Epithelial cell of proximal tubule (primary cell): Measurements from ENCODE around the gene RETREG1. TPM values are rescaled to one million over a fixed set of nuclear protein-coding genes. Genes with fewer than 3 reads are reported as not detected.
A peak's percentile ranks its signal among the peaks of the same experiment; 100 is the strongest.

Experiments used
- DNase-seq: peaks from one replicate; pipeline ENCODE4 v3.0.0-alpha.2; 2011; ENCODE audit warnings: low read depth
- H3K4me3 ChIP-seq: 2 replicates; pipeline ENCODE4 v1.5.1; 2011; ENCODE audit warnings: low read depth, mild to moderate bottlenecking, low read length
- total RNA-seq: library from RNA; depleted of rRNA; stranded (reverse); fragments of >200 nt; gene quantifications from 2 replicates; pipeline ENCODE4 v1.2.3, GENCODE V29; 2015
- TF ChIP-seq, protein P1 (sequence below): conservative IDR thresholded peaks from 2 replicates; pipeline ENCODE4 v1.5.1; 2012; ENCODE audit warnings: low read depth, mild to moderate bottlenecking, low read length

The RETREG1 gene
- total RNA-seq, 1 donor from 2014 or later: 17.5 TPM

DNA sequence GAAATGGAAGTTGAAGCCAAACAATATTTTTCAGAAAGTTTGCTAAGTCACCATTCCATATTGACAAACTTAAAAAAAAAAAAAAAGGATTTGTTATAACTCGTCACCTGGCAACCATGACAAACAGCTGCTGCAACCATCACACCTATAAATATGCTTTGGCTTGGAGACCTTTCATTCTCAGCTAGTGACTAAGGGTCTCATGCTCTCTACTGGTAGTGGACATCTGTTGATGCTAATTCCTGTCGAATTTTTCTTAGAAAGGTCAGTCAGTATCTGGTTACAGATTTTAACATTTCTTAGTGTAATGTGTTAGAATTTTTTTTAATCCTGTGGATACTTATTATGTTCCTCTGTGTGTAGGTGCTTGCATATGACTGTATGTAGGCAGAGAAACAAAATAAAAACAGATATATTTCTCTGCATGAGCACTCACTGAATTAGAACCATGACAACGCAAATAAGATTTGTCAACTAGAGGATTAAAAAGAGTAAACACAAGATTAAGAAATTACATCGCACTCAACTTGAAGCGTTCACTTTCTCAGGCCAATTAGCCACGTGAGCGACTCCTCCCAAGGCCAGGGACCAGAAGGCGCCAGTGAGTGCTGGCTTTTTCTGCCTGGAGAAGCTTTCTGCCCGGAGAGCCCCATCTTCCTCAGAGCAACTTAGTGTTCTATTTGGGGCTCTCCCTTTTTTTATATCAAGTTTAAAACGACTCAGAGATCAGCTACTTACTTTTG, 124.2 kb downstream of the RETREG1 start:
- TF ChIP-seq, protein P1, sequence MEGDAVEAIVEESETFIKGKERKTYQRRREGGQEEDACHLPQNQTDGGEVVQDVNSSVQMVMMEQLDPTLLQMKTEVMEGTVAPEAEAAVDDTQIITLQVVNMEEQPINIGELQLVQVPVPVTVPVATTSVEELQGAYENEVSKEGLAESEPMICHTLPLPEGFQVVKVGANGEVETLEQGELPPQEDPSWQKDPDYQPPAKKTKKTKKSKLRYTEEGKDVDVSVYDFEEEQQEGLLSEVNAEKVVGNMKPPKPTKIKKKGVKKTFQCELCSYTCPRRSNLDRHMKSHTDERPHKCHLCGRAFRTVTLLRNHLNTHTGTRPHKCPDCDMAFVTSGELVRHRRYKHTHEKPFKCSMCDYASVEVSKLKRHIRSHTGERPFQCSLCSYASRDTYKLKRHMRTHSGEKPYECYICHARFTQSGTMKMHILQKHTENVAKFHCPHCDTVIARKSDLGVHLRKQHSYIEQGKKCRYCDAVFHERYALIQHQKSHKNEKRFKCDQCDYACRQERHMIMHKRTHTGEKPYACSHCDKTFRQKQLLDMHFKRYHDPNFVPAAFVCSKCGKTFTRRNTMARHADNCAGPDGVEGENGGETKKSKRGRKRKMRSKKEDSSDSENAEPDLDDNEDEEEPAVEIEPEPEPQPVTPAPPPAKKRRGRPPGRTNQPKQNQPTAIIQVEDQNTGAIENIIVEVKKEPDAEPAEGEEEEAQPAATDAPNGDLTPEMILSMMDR: peak; percentile 2
- no peak overlapping the region for H3K4me3 ChIP-seq
- DNase-seq: peak; percentile 83

DNA sequence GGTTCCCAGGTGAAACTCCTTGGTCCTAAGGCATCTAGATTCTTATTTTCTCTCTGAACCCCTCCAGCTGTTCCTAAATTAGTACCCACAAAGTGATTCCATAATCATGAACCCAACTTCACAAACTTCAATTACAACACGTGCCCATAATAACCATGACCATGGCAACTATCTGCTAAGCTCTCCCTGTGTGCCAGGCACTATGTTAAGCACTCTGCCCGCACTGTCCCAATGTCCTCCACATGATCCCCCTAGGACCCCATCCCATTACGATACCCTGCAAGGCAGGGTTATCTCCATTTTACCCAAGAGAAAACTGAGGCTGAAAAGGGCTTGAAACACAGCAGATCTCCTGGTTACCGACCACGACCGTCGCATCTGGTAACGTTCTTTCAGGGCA, 125.9 kb downstream of the RETREG1 start:
- DNase-seq: no peak
- no peak overlapping the region for H3K4me3 ChIP-seq
- TF ChIP-seq, protein P1: no peak

DNA sequence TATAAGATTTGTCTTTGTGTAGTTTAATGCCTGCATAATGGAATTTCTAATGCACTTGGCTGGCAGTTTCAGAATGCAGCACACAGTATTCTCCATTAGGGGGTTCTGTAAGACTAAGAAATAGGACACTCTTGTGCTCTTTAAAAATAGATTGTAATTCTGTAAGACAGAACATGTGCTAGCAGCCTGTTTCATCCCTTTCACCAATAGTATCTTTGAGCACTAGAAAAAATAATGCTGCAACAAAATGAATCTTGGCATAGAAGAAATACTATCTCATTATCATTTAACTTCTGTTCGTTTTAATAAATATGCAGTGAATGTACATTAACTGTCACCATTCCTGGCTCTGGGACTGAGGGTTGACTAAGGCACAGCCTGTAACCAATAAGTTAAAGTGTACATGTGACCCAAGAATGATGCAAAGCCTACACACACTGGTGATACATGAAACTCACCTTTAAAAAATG, 127.4 kb downstream of the RETREG1 start:
- H3K4me3 ChIP-seq: no peak overlapping the region
- TF ChIP-seq, protein P1: peak; percentile 68
- DNase-seq: no peak

DNA sequence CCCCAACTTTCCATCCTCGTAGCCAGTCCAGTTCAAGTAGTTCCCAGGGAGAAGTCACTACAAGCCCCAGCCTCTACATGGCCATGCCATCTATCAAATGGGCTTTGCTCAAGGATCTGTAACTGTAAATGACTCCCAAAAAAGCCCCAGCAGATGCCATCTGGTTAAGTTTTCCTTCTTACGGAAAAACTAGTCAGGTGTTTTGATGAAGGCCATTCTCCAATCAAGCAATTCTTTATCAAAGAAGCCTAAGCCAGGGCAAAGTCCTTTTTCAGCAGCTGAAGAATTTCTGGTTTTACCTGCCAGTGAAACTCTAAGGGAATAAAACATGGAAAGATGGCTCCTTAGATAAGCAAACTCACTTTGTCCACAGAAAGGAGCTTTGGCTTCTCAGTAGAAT, 129.3 kb downstream of the RETREG1 start:
- DNase-seq: no peak
- TF ChIP-seq, protein P1: no peak
- H3K4me3 ChIP-seq: no peak overlapping the region

DNA sequence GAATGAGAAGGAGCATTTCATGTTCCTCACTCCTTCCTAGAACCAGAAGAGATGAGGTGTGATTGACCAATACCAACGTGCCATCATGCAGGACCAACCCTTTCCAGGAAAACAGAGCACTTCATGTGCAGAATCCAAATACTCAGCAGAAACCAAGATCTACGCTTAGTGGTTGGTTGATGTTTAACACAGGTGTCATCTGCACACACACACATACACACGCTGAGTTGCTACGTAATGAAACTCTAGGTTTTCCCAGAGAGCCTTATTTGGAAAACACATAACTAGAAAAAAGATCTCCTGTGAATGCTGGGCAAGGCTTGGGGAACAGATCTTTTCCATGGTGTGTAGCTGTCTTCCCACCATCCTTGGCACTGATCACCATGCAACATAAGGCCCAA, 130.1 kb downstream of the RETREG1 start:
- DNase-seq: peak; percentile 97
- TF ChIP-seq, protein P1: no peak
- no peak overlapping the region for H3K4me3 ChIP-seq

DNA sequence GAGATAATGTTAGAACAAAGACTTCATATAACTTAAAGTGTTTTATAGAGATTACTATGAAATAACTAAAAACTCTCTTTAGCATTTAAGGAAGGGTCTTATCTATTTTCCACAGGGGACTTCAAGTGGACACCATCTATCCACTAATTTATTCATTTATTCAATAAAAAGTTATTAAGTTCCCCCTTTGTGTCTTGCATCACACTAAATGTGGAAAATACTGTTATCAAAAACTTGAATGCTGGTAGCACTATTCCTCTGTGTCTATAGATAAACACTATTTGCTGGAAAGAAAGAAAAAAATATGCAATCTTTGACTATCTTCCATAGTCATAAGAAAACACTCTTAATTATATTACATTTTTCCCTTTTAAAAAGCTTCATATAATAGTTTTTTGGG, 131.1 kb downstream of the RETREG1 start:
- DNase-seq: no peak
- no peak overlapping the region for H3K4me3 ChIP-seq
- TF ChIP-seq, protein P1: no peak

DNA sequence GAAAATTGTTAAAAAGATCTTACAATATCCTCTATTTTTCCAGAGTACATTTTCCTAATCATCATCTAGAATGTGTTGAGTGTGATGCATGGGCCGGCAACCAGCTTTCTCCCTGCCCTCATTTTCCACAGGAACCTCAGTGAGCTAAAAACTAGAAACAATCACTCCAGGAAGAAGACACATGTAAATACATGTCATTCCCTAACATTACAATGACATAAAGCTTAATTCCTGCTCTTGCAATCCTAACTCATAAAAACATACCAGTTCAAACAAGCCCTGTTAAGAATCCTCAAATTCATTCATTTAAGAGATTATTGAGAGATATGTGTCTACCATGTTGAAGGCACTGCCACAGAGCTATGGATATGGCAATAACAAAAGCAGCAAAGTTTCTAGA, 132.7 kb downstream of the RETREG1 start:
- TF ChIP-seq, protein P1: no peak
- no peak for DNase-seq
- no peak overlapping the region for H3K4me3 ChIP-seq
